Tibial artery (tissue), 4 donors: Measurements from ENCODE around the gene OCA2.

ENCODE experiments used
- DNase-seq, 2 donors: peaks; one replicate each; pipeline ENCODE4 v3.0.0-alpha.2; 2019
- H3K27ac ChIP-seq, 2 donors: fragments of 200-600 bp; sonication (generic) in 1 of 2; 1 replicate in 1 of 2; 2 replicates in 1 of 2; pipeline ENCODE4 v1.5.1; 2018 to 2019; ENCODE audit warnings: mild to moderate bottlenecking in 1 of 2
- H3K27me3 ChIP-seq, 2 donors: fragments of 200-600 bp; sonication (generic) in 1 of 2; one replicate each; pipeline versions ENCODE4 v1.5.1 to v1.6.0; 2016 to 2019
- H3K36me3 ChIP-seq, 3 donors: fragments of 200-600 bp; sonication (generic) in 2 of 3; one replicate each; pipeline ENCODE4 v1.5.1; 2016 to 2019; ENCODE audit warnings: mild to moderate bottlenecking in 2 of 3
- H3K4me1 ChIP-seq, 4 donors: fragments of 200-600 bp; sonication (generic) in 2 of 4; 1 replicate in 3 of 4; 2 replicates in 1 of 4; pipeline ENCODE4 v1.5.1; 2016 to 2019
- H3K4me3 ChIP-seq, 2 donors: fragments of 200-600 bp; sonication (generic) in 1 of 2; 1 replicate in 1 of 2; 2 replicates in 1 of 2; pipeline ENCODE4 v1.5.1; 2018 to 2019; ENCODE audit warnings: mild to moderate bottlenecking in 2 of 2
- H3K9me3 ChIP-seq, 3 donors: fragments of 200-600 bp; sonication (generic) in 1 of 3; one replicate each; pipeline ENCODE4 v1.5.1; 2016 to 2019
- intact Hi-C: fragments of 100-400 bp; cut with DNase I; formaldehyde crosslinking; loops from one replicate; pipeline ENCODE4 v1.15.0; 2023; ENCODE audit warnings: low total_unique reads
- TF ChIP-seq, protein P1 (sequence below), 2 experiments: fragments of 200-600 bp in 1 of 2; fragments of 450-650 bp in 1 of 2; IDR thresholded peaks; one replicate each; pipeline ENCODE4 v1.5.1; 2017 to 2019; ENCODE audit warnings: antibody characterized with exemption in 2 of 2, mild to moderate bottlenecking in 1 of 2, moderate library complexity in 1 of 2

OCA2 gene

DNA sequence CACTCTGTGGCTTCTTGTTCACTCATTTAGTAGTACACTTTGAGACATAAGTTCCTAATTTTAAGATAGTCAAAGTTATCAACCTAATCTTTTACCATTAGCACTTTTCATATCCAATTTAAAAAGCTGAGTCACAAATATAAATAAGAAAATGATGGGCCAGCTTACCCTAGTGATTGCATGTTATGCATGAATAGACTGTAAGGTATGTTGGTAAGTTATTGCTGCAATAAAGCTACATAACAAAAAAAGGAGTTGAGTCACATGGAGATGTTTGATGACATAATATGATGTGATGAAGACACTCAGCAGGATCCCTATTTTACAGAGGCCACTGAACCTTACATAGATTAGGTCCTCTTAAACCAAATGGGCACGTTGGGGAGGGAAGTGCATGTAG is 161.3 kb downstream of the OCA2 start:
- no peaks in the 10 kb centered on the region for H3K27me3 ChIP-seq
- no peak for DNase-seq
- H3K9me3 ChIP-seq, result peaks cover 0 to 8% (median 7%) of the 10 kb centered on the region in 3 donors
- TF ChIP-seq, protein P1, sequence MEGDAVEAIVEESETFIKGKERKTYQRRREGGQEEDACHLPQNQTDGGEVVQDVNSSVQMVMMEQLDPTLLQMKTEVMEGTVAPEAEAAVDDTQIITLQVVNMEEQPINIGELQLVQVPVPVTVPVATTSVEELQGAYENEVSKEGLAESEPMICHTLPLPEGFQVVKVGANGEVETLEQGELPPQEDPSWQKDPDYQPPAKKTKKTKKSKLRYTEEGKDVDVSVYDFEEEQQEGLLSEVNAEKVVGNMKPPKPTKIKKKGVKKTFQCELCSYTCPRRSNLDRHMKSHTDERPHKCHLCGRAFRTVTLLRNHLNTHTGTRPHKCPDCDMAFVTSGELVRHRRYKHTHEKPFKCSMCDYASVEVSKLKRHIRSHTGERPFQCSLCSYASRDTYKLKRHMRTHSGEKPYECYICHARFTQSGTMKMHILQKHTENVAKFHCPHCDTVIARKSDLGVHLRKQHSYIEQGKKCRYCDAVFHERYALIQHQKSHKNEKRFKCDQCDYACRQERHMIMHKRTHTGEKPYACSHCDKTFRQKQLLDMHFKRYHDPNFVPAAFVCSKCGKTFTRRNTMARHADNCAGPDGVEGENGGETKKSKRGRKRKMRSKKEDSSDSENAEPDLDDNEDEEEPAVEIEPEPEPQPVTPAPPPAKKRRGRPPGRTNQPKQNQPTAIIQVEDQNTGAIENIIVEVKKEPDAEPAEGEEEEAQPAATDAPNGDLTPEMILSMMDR (IDR thresholded peaks at IDR 0.05), result no peak
- peaks cover 0 to 6% (median 0%) of the 10 kb centered on the region in 3 donors for H3K36me3 ChIP-seq
- H3K4me1 ChIP-seq, result no peaks in the 10 kb centered on the region
- no peak overlapping the region for H3K4me3 ChIP-seq
- no peak overlapping the region for H3K27ac ChIP-seq
- intact Hi-C loops, result no loop called here

DNA sequence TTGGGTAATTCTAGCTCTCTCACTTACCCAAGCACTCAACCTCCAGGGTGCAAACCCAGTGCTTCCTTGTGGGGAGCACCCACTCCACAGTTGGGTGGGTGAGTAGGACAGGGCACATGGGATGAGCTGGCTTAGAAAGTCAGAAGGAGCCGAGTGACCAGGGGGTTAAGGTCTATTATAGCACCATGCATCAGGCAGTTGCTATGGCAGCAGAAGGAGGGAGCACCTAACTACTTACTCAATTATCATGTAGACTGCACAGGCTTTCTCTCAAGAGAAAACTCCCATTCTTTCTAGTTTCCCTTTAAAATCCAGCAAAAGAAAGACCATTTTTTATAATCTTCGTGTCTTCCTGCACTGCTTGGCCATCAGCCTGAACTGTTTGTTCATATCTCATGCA is 163.0 kb downstream of the OCA2 start:
- DNase-seq, result no peak
- Histone ChIP-seq H3K9me3 (peaks cover 0 to 18% (median 14%) of the 10 kb centered on the region in 3 donors), H3K27ac (no peak overlapping the region), H3K4me1 (no peaks in the 10 kb centered on the region), H3K36me3 (peaks cover 0 to 15% (median 0%) of the 10 kb centered on the region in 3 donors), H3K4me3 (no peak overlapping the region), H3K27me3 (no peaks in the 10 kb centered on the region)
- intact Hi-C loops, result no loop called here
- TF ChIP-seq, protein P1 (IDR thresholded peaks at IDR 0.05), result no peak

DNA sequence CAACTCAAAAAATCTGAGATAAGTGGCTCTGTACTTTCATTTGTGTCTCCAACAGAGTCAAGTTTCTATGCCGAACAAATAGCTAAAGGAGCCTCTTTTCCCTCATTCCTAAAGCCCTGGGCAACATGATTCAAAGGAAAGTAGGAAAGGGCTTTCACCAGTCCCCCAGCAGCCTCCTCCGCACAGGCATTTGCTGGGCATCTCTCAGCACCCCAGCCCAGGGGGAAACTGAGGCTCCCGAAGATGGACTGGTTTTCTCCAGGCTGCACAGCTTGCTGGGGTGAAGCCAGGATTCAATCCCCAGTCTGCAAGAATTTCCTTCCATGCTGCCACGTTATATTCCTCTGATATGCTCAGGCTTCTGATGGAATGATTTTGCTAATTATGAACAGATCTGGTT is 163.8 kb downstream of the OCA2 start:
- Histone ChIP-seq H3K27ac (no peak overlapping the region), H3K4me3 (no peak overlapping the region), H3K9me3 (peaks cover 0 to 18% (median 14%) of the 10 kb centered on the region in 3 donors), H3K4me1 (no peaks in the 10 kb centered on the region), H3K36me3 (peaks cover 0 to 15% (median 0%) of the 10 kb centered on the region in 3 donors), H3K27me3 (no peaks in the 10 kb centered on the region)
- no peak for DNase-seq
- intact Hi-C loops, result no loop called here
- TF ChIP-seq, protein P1 (IDR thresholded peaks at IDR 0.05), result no peak

DNA sequence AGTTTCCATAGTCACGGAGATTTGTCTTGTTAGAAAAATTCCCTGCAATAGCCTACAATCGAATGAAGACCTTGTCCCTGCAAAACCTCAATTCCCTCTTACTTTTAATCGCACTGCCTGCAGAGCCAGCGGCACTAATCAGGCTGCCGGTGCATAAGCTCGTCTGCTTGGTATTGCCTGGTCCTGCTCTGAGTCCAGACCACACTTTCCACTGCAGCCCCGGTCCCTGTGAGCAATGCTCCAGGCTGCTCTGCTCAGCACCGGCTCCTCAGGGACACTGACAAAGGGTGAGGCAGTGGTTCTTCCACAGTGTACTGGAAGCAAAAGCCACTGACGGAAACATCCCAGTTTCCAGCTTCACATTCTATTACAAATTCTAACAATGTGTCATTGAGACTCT is 164.3 kb downstream of the OCA2 start:
- Histone ChIP-seq H3K27me3 (no peaks in the 10 kb centered on the region), H3K9me3 (peaks cover 0 to 18% (median 14%) of the 10 kb centered on the region in 3 donors), H3K36me3 (peaks cover 0 to 15% (median 0%) of the 10 kb centered on the region in 3 donors), H3K27ac (no peak overlapping the region), H3K4me3 (no peak overlapping the region), H3K4me1 (no peaks in the 10 kb centered on the region)
- TF ChIP-seq, protein P1 (IDR thresholded peaks at IDR 0.05), result no peak
- DNase-seq, result no peak
- intact Hi-C loops, result no loop called here

DNA sequence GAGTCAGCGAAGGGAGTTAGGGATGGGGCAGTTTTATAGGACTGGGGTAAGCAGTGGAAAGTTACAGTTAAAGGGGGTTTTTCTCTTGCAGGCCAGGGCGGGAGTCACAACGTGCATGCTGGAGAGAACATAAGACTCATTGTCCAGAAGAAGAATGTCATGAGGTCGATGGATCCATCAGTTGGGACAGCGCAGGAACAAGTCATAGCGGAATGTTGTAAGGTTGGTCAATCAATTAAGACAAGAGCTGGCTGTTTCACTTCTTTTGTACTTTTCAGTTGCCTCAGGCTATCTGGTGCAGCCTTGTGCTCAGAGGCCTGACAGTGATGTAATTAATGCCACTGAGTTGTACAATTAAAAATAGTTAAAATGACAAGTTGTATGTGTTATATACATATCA is 165.6 kb downstream of the OCA2 start:
- peaks cover 0 to 15% (median 0%) of the 10 kb centered on the region in 3 donors for H3K36me3 ChIP-seq
- TF ChIP-seq, protein P1 (IDR thresholded peaks at IDR 0.05), result no peak
- peaks cover 0 to 18% (median 14%) of the 10 kb centered on the region in 3 donors for H3K9me3 ChIP-seq
- H3K4me3 ChIP-seq, result no peak overlapping the region
- intact Hi-C loops, result no loop called here
- no peak for DNase-seq
- no peak overlapping the region for H3K27ac ChIP-seq
- H3K27me3 ChIP-seq, result no peaks in the 10 kb centered on the region
- no peaks in the 10 kb centered on the region for H3K4me1 ChIP-seq

DNA sequence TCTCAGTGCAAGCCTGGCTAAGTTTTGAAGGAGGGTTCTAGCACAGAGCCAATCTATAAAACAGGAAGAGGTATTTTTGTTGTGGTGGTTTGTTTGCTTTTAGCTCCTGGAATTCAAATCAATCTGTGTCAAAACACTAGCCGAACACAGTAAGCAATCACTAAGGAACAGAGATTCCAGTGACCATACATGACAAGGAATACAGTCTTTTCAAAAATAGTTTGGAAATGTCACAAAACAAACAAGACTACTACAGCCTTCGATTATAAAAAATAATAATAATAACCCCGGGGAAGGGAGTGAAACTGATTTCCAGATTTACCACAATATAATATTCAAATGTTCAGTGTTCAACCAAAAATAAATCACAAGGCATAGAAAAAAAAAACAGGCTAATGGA is 166.5 kb downstream of the OCA2 start:
- intact Hi-C loops, result no loop called here
- no peaks in the 10 kb centered on the region for H3K4me1 ChIP-seq
- H3K36me3 ChIP-seq, result peaks cover 0 to 15% (median 0%) of the 10 kb centered on the region in 3 donors
- DNase-seq, result no peak
- H3K27ac ChIP-seq, result no peak overlapping the region
- H3K4me3 ChIP-seq, result no peak overlapping the region
- peaks cover 0 to 18% (median 14%) of the 10 kb centered on the region in 3 donors for H3K9me3 ChIP-seq
- H3K27me3 ChIP-seq, result no peaks in the 10 kb centered on the region
- TF ChIP-seq, protein P1 (IDR thresholded peaks at IDR 0.05), result no peak
